Brain microvascular endothelial cell (primary cell): ENCODE measurements around the gene NAT10.

Experiments used
- DNase-seq: peaks from one replicate; pipeline ENCODE4 v3.0.0-alpha.2; 2020
- H3K27ac ChIP-seq: fragments of 250-450 bp; sonication (Bioruptor Pico); 2 replicates; pipeline ENCODE4 v1.5.1; 2020; ENCODE audit warnings: mild to moderate bottlenecking, moderate library complexity
- H3K27me3 ChIP-seq: fragments of 250-450 bp; sonication (Bioruptor Pico); replicated peaks from 2 replicates; pipeline ENCODE4 v1.5.1; 2020; ENCODE audit warnings: mild to moderate bottlenecking
- H3K36me3 ChIP-seq: fragments of 250-450 bp; sonication (Bioruptor Pico); replicated peaks from 2 replicates; pipeline ENCODE4 v1.5.1; 2020; ENCODE audit warnings: mild to moderate bottlenecking
- H3K4me3 ChIP-seq: 2 replicates; pipeline ENCODE4 v1.5.1; 2011; ENCODE audit warnings: low read depth, mild to moderate bottlenecking, control low read depth, low read length, moderate library complexity
- in situ Hi-C: cut with HindIII; loops from 2 replicates; pipeline ENCODE4 v1.10.0; 2017; ENCODE audit warnings: low sequenced_read_pairs, low pct_ligation_motif_present
- TF ChIP-seq, protein P1 (sequence below): IDR thresholded peaks from 2 replicates; pipeline ENCODE4 v1.5.1; 2011; ENCODE audit warnings: low read depth, mild to moderate bottlenecking, moderate library complexity, low read length, control low read depth, inconsistent platforms; ENCODE audit errors: missing control alignments

NAT10 gene

GRCh38 chr11:34098813-34099212, 6.6 kb upstream of the NAT10 start:
- no peak for DNase-seq
- no peak overlapping the region for H3K4me3 ChIP-seq
- H3K27me3 ChIP-seq = no peaks in the 10 kb centered on the region
- in situ Hi-C loops = no loop called here
- peaks cover 78% of the 10 kb centered on the region for H3K36me3 ChIP-seq
- no peak overlapping the region for H3K27ac ChIP-seq
- TF ChIP-seq, protein P1, sequence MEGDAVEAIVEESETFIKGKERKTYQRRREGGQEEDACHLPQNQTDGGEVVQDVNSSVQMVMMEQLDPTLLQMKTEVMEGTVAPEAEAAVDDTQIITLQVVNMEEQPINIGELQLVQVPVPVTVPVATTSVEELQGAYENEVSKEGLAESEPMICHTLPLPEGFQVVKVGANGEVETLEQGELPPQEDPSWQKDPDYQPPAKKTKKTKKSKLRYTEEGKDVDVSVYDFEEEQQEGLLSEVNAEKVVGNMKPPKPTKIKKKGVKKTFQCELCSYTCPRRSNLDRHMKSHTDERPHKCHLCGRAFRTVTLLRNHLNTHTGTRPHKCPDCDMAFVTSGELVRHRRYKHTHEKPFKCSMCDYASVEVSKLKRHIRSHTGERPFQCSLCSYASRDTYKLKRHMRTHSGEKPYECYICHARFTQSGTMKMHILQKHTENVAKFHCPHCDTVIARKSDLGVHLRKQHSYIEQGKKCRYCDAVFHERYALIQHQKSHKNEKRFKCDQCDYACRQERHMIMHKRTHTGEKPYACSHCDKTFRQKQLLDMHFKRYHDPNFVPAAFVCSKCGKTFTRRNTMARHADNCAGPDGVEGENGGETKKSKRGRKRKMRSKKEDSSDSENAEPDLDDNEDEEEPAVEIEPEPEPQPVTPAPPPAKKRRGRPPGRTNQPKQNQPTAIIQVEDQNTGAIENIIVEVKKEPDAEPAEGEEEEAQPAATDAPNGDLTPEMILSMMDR = no peak

- in situ Hi-C loops = no loop called here
- Histone ChIP-seq H3K4me3 (peak overlapping the region; percentile 92), H3K36me3 (peaks cover 36% of the 10 kb centered on the region), H3K27me3 (no peaks in the 10 kb centered on the region), H3K27ac (peak overlapping the region; percentile 84)
- TF ChIP-seq, protein P1 = no peak
- DNase-seq = no peak
These were observed 750 bp upstream of the NAT10 start for GRCh38 chr11:34104680-34105078.

DNA sequence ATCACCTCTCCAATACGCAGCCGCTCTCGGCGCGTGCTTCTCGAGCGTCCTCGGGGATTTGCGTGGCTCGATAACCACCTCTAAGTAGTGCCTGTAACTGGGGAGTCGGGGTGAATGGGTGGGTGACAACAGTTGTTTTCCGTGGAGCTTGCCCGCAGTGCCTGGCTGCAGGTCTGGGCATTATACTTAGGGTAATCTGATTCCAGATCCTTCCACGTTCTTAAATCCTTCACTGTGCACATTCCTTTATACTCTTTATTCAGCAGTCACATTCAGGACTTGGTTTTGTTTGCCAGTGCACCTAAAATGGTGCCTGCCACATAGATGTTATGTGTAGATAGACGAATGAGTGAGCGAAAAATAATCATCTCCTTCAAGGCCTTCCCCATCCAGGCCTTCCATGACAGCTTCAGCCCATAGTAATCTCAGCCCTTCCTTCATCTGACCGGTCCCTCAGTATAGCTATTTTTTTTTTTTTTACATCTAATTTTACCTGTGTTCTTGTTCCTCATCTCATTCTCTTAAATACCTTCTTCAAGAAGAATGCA, 602 bp downstream of the NAT10 start:
- peak; percentile 12 for DNase-seq
- TF ChIP-seq, protein P1 = no peak
- in situ Hi-C loops = no loop called here
- Histone ChIP-seq H3K4me3 (peak overlapping the region; percentile 92), H3K27ac (peak overlapping the region; percentile 84), H3K27me3 (no peaks in the 10 kb centered on the region), H3K36me3 (peaks cover 34% of the 10 kb centered on the region)

GRCh38 chr11:34111722-34112270, 6.4 kb downstream of the NAT10 start:
- no peak for DNase-seq
- TF ChIP-seq, protein P1 = no peak
- Histone ChIP-seq H3K4me3 (no peak overlapping the region), H3K27me3 (no peaks in the 10 kb centered on the region), H3K36me3 (peaks cover 67% of the 10 kb centered on the region), H3K27ac (no peak overlapping the region)
- in situ Hi-C loops = no loop called here

DNA sequence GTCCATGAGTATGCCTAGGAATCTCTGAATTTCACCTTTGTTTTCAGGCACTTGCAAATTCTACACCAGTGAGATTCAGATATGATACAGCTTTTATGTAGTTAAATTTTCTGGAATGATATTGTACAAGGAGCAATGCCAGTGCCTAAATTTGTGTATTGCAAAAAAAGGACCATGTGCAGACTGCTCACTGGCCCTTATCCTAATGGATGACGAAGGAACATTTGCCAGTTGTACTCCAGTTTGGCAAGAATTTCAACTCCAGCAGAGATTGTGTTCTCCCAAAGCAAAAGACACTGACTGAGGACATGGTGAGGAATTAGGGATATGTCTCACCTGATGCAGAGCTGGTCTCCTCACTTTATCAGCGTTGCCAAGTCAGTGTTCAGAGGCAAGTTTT, 8.6 kb downstream of the NAT10 start:
- Histone ChIP-seq H3K4me3 (no peak overlapping the region), H3K27me3 (no peaks in the 10 kb centered on the region), H3K36me3 (peaks cover 88% of the 10 kb centered on the region), H3K27ac (no peak overlapping the region)
- no peak for DNase-seq
- TF ChIP-seq, protein P1 = no peak
- in situ Hi-C loops = no loop called here

GRCh38 chr11:34114471-34114870, 9.0 kb downstream of the NAT10 start:
- TF ChIP-seq, protein P1 = no peak
- in situ Hi-C loops = no loop called here
- DNase-seq = no peak
- peaks cover 88% of the 10 kb centered on the region for H3K36me3 ChIP-seq
- no peaks in the 10 kb centered on the region for H3K27me3 ChIP-seq
- no peak overlapping the region for H3K27ac ChIP-seq
- H3K4me3 ChIP-seq = no peak overlapping the region
